ENCODE data around the gene CNTN4. TPM values are rescaled to one million over a fixed set of nuclear protein-coding genes. Genes with fewer than 3 reads are reported as not detected.

The CNTN4 gene
- total and polyA plus RNA-seq, 2 donors (not counting 3 experiments of a cell fraction or from before 2014, with no cell fraction given), result not detected

DNA sequence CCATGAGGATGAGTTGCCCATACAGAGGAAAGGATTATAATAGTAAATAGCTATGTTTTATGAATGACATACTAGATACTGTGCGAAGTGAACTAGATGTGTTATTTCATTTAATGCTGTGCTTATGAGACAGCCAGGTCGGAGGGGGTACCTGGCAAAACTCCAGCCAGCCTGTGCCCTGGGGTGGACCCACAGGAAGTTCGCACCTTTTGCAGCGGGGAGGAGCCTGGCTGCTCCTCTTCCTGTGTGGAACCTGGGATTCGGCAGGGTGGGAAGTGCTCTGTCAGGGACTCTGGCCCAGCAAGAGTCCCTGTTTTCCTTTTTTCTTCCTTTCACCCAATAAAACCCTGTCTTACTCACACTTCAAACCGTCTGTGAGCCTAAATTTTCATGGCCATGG lies 559.3 kb downstream of the CNTN4 start:
- BruUV-seq (replicated peaks), result no TSS peak
- no peak overlapping the region for H3K9ac ChIP-seq (replicated peaks; ENCODE audit: extremely low read depth, insufficient read depth, low read length)
- H3K4me3 ChIP-seq (replicated peaks in 1 of 3; ENCODE audit: insufficient read depth in 1 of 3, low read depth in 1 of 3, low read length in 3 of 3), result no peak overlapping the region
- no peaks in the 10 kb centered on the region for H3K9me1 ChIP-seq (replicated peaks; ENCODE audit: control insufficient read depth, extremely low read depth, insufficient read depth, low read length)
- H4K20me1 ChIP-seq (replicated peaks; ENCODE audit: control insufficient read depth, extremely low read depth, insufficient read depth, low read length), result no peaks in the 10 kb centered on the region
- CTCF ChIA-PET, result no interaction called here
- dilution Hi-C loops (cut with MboI; ENCODE audit: extremely low pct_ligation_motif_present, low sequenced_read_pairs), result no loop called here
- POLR2A ChIA-PET, result no interaction called here
- no peaks in the 10 kb centered on the region for H3K36me3 ChIP-seq (ENCODE audit: control insufficient read depth in 2 of 2, extremely low read depth in 1 of 2, insufficient read depth in 2 of 2, low read length in 2 of 2)
- no peak overlapping the region for H3K27ac ChIP-seq (ENCODE audit: insufficient read depth, low read depth, low read length)
- no peaks in the 10 kb centered on the region for H3K27me3 ChIP-seq (ENCODE audit: control insufficient read depth in 2 of 2, insufficient read depth in 2 of 2, low read length in 2 of 2)
- intact Hi-C loops (cut with micrococcal nuclease), result no loop called here
- no peaks in the 10 kb centered on the region for H3K4me1 ChIP-seq (ENCODE audit: control insufficient read depth, extremely low read depth, insufficient read depth, low read length)
- H2AFZ ChIP-seq (ENCODE audit: low read depth, low read length), result no peak overlapping the region
- peaks cover 3% of the 10 kb centered on the region for H3K9me3 ChIP-seq (replicated peaks; ENCODE audit: control insufficient read depth, insufficient read depth, low read length)
- FAIRE-seq (no peak), DNase-seq (ENCODE audit: low read depth, low spot score) (no peak)
- no peak for TF ChIP-seq EZH2 (IDR thresholded peaks at IDR 0.05; ENCODE audit: borderline replicate concordance, low read depth, low read length, severe bottlenecking)
- TF ChIP-seq MYC (IDR thresholded peaks at IDR 0.05; ENCODE audit: low read depth, low read length), result no peak
- TF ChIP-seq POLR2A (IDR thresholded peaks at IDR 0.05; ENCODE audit: low read depth, low read length), result no peak
- TF ChIP-seq POLR2AphosphoS5 (IDR thresholded peaks at IDR 0.05; ENCODE audit: insufficient read depth, low read depth, low read length), result no peak
- no peak for TF ChIP-seq GATA2 (IDR thresholded peaks at IDR 0.05; ENCODE audit: insufficient read depth, insufficient read length, low read depth, low read length)
- no peak for TF ChIP-seq FOS (IDR thresholded peaks at IDR 0.05; ENCODE audit: borderline replicate concordance, insufficient read depth, low read length)
- TF ChIP-seq, protein P1, sequence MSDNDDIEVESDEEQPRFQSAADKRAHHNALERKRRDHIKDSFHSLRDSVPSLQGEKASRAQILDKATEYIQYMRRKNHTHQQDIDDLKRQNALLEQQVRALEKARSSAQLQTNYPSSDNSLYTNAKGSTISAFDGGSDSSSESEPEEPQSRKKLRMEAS (IDR thresholded peaks at IDR 0.05; ENCODE audit: insufficient read depth, insufficient read length), result no peak
- TF ChIP-seq, protein P2, sequence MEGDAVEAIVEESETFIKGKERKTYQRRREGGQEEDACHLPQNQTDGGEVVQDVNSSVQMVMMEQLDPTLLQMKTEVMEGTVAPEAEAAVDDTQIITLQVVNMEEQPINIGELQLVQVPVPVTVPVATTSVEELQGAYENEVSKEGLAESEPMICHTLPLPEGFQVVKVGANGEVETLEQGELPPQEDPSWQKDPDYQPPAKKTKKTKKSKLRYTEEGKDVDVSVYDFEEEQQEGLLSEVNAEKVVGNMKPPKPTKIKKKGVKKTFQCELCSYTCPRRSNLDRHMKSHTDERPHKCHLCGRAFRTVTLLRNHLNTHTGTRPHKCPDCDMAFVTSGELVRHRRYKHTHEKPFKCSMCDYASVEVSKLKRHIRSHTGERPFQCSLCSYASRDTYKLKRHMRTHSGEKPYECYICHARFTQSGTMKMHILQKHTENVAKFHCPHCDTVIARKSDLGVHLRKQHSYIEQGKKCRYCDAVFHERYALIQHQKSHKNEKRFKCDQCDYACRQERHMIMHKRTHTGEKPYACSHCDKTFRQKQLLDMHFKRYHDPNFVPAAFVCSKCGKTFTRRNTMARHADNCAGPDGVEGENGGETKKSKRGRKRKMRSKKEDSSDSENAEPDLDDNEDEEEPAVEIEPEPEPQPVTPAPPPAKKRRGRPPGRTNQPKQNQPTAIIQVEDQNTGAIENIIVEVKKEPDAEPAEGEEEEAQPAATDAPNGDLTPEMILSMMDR (IDR thresholded peaks at IDR 0.05; ENCODE audit: extremely low read depth in 1 of 2, insufficient read depth in 1 of 2, low read depth in 1 of 2, low read length in 2 of 2), result no peak
- TF ChIP-seq JUN (IDR thresholded peaks at IDR 0.05; ENCODE audit: borderline replicate concordance, insufficient read depth, insufficient read length, low read depth), result no peak
- no peaks in the 10 kb centered on the region for H3K79me2 ChIP-seq (ENCODE audit: control insufficient read depth, insufficient read depth, low read length)
- no peak overlapping the region for H3K4me2 ChIP-seq (ENCODE audit: insufficient read depth, low read length)

Measured in endothelial cell of umbilical vein (primary cell).